Measurements from ENCODE around the gene DZIP1.

The DZIP1 gene

GRCh38 chr13:95659500-95659899 lies 15.0 kb upstream of the DZIP1 start:
- Mint-ChIP-seq H3K36me3 (ENCODE audit: insufficient read depth) (no peaks in the 10 kb centered on the region), H3K9me3 (peaks cover 0 to 2% of the 10 kb centered on the region in 2 donors), H3K27me3 (peaks cover 26 to 40% of the 10 kb centered on the region in 2 donors), H3K27ac (no peak overlapping the region), H3K4me3 (no peak overlapping the region), H3K4me1 (ENCODE audit: low read depth in 2 of 2) (no peaks in the 10 kb centered on the region)
- ATAC-seq (replicated peaks) (no peak), DNase-seq (no peak)

GRCh38 chr13:95656386-95657015 lies 12.0 kb upstream of the DZIP1 start:
- Mint-ChIP-seq H3K4me3 (no peak overlapping the region), H3K4me1 (ENCODE audit: low read depth in 2 of 2) (no peaks in the 10 kb centered on the region), H3K9me3 (no peaks in the 10 kb centered on the region), H3K27ac (no peak overlapping the region), H3K27me3 (peaks cover 17 to 28% of the 10 kb centered on the region in 2 donors), H3K36me3 (ENCODE audit: insufficient read depth) (no peaks in the 10 kb centered on the region)
- DNase-seq (no peak), ATAC-seq (replicated peaks) (no peak)

GRCh38 chr13:95652821-95653220 lies 8.3 kb upstream of the DZIP1 start:
- Mint-ChIP-seq H3K4me1 (ENCODE audit: low read depth in 2 of 2) (no peaks in the 10 kb centered on the region), H3K9me3 (no peaks in the 10 kb centered on the region), H3K27ac (no peak overlapping the region), H3K36me3 (ENCODE audit: insufficient read depth) (no peaks in the 10 kb centered on the region), H3K4me3 (no peak overlapping the region), H3K27me3 (peaks cover 12 to 19% of the 10 kb centered on the region in 2 donors)
- ATAC-seq (replicated peaks) (no peak), DNase-seq (no peak)

- ATAC-seq (replicated peaks) (no peak), DNase-seq (no peak)
- H3K4me1 Mint-ChIP-seq (ENCODE audit: low read depth in 2 of 2), result no peaks in the 10 kb centered on the region
- H3K4me3 Mint-ChIP-seq, result no peak overlapping the region
- H3K27ac Mint-ChIP-seq, result no peak overlapping the region
- peaks cover 12 to 19% of the 10 kb centered on the region in 2 donors for H3K27me3 Mint-ChIP-seq
- H3K36me3 Mint-ChIP-seq (ENCODE audit: insufficient read depth), result no peaks in the 10 kb centered on the region
- H3K9me3 Mint-ChIP-seq, result no peaks in the 10 kb centered on the region
Observed at GRCh38 chr13:95652244-95652764, 7.8 kb upstream of the DZIP1 start.

- Mint-ChIP-seq H3K9me3 (no peaks in the 10 kb centered on the region), H3K27ac (no peak overlapping the region), H3K4me3 (no peak overlapping the region), H3K4me1 (ENCODE audit: low read depth in 2 of 2) (no peaks in the 10 kb centered on the region), H3K27me3 (peaks cover 5 to 10% of the 10 kb centered on the region in 2 donors), H3K36me3 (ENCODE audit: insufficient read depth) (no peaks in the 10 kb centered on the region)
- DNase-seq (no peak), ATAC-seq (replicated peaks) (no peak)
Observed at GRCh38 chr13:95650696-95651095, 6.2 kb upstream of the DZIP1 start.

GRCh38 chr13:95647321-95647720 lies 2.8 kb upstream of the DZIP1 start:
- Mint-ChIP-seq H3K27ac (no peak overlapping the region), H3K9me3 (no peaks in the 10 kb centered on the region), H3K27me3 (peaks cover 19 to 20% of the 10 kb centered on the region in 2 donors), H3K36me3 (ENCODE audit: insufficient read depth) (no peaks in the 10 kb centered on the region), H3K4me3 (no peak overlapping the region), H3K4me1 (ENCODE audit: low read depth in 2 of 2) (peaks cover 4% of the 10 kb centered on the region in 2 donors)
- no peak for ATAC-seq (replicated peaks)
- DNase-seq, result no peak

GRCh38 chr13:95643936-95644598 lies 439 bp downstream of the DZIP1 start:
- Mint-ChIP-seq H3K9me3 (no peaks in the 10 kb centered on the region), H3K36me3 (ENCODE audit: insufficient read depth) (no peaks in the 10 kb centered on the region), H3K27me3 (peaks cover 38 to 41% of the 10 kb centered on the region in 2 donors), H3K27ac (no peak overlapping the region), H3K4me3 (peak overlapping the region; percentile 53 to 67), H3K4me1 (ENCODE audit: low read depth in 2 of 2) (peaks cover 4% of the 10 kb centered on the region in 2 donors)
- DNase-seq (no peak), ATAC-seq (replicated peaks) (no peak)

- H3K4me1 Mint-ChIP-seq (ENCODE audit: low read depth in 2 of 2), result peaks cover 4% of the 10 kb centered on the region in 2 donors
- no peaks in the 10 kb centered on the region for H3K36me3 Mint-ChIP-seq (ENCODE audit: insufficient read depth)
- ATAC-seq (replicated peaks) (no peak), DNase-seq (no peak)
- peak overlapping the region; percentile 43 to 53 for H3K4me3 Mint-ChIP-seq
- peaks cover 42 to 46% of the 10 kb centered on the region in 2 donors for H3K27me3 Mint-ChIP-seq
- H3K9me3 Mint-ChIP-seq, result no peaks in the 10 kb centered on the region
- no peak overlapping the region for H3K27ac Mint-ChIP-seq
Observed at GRCh38 chr13:95643571-95643935, 953 bp downstream of the DZIP1 start.

GRCh38 chr13:95642999-95643398 lies 1.5 kb downstream of the DZIP1 start:
- DNase-seq (no peak), ATAC-seq (replicated peaks) (no peak)
- H3K27ac Mint-ChIP-seq, result no peak overlapping the region
- H3K9me3 Mint-ChIP-seq, result no peaks in the 10 kb centered on the region
- H3K4me1 Mint-ChIP-seq (ENCODE audit: low read depth in 2 of 2), result peaks cover 4% of the 10 kb centered on the region in 2 donors
- no peaks in the 10 kb centered on the region for H3K36me3 Mint-ChIP-seq (ENCODE audit: insufficient read depth)
- peaks cover 42 to 48% of the 10 kb centered on the region in 2 donors for H3K27me3 Mint-ChIP-seq
- H3K4me3 Mint-ChIP-seq, result no peak overlapping the region

GRCh38 chr13:95642028-95642621 lies 2.4 kb downstream of the DZIP1 start:
- Mint-ChIP-seq H3K27ac (no peak overlapping the region), H3K9me3 (no peaks in the 10 kb centered on the region), H3K27me3 (peaks cover 42 to 48% of the 10 kb centered on the region in 2 donors), H3K4me1 (ENCODE audit: low read depth in 2 of 2) (peaks cover 4% of the 10 kb centered on the region in 2 donors), H3K4me3 (no peak overlapping the region), H3K36me3 (ENCODE audit: insufficient read depth) (no peaks in the 10 kb centered on the region)
- DNase-seq (no peak), ATAC-seq (replicated peaks) (no peak)

GRCh38 chr13:95641291-95642027 lies 3.0 kb downstream of the DZIP1 start:
- no peak overlapping the region for H3K4me3 Mint-ChIP-seq
- H3K9me3 Mint-ChIP-seq, result no peaks in the 10 kb centered on the region
- H3K36me3 Mint-ChIP-seq (ENCODE audit: insufficient read depth), result no peaks in the 10 kb centered on the region
- H3K4me1 Mint-ChIP-seq (ENCODE audit: low read depth in 2 of 2), result peaks cover 4% of the 10 kb centered on the region in 2 donors
- ATAC-seq (replicated peaks) (no peak), DNase-seq (no peak)
- H3K27ac Mint-ChIP-seq, result no peak overlapping the region
- peaks cover 42 to 48% of the 10 kb centered on the region in 2 donors for H3K27me3 Mint-ChIP-seq

GRCh38 chr13:95636853-95637252 lies 7.7 kb downstream of the DZIP1 start:
- no peaks in the 10 kb centered on the region for H3K36me3 Mint-ChIP-seq (ENCODE audit: insufficient read depth)
- H3K27me3 Mint-ChIP-seq, result peaks cover 49 to 62% of the 10 kb centered on the region in 2 donors
- no peak for ATAC-seq (replicated peaks)
- no peak overlapping the region for H3K4me3 Mint-ChIP-seq
- H3K27ac Mint-ChIP-seq, result no peak overlapping the region
- H3K9me3 Mint-ChIP-seq, result no peaks in the 10 kb centered on the region
- no peak for DNase-seq
- H3K4me1 Mint-ChIP-seq (ENCODE audit: low read depth in 2 of 2), result no peaks in the 10 kb centered on the region

GRCh38 chr13:95630593-95630992 lies 13.9 kb downstream of the DZIP1 start:
- H3K27me3 Mint-ChIP-seq, result peaks cover 30 to 38% of the 10 kb centered on the region in 2 donors

More at GRCh38 chr13:95630593-95630992, 13.9 kb downstream of the DZIP1 start:
- no peak overlapping the region for H3K4me3 Mint-ChIP-seq
- no peaks in the 10 kb centered on the region for H3K36me3 Mint-ChIP-seq (ENCODE audit: insufficient read depth)
- peaks cover 0 to 4% of the 10 kb centered on the region in 2 donors for H3K4me1 Mint-ChIP-seq (ENCODE audit: low read depth in 2 of 2)
- H3K27ac Mint-ChIP-seq, result no peak overlapping the region
- H3K9me3 Mint-ChIP-seq, result no peaks in the 10 kb centered on the region
- ATAC-seq (replicated peaks) (no peak), DNase-seq (no peak)
